Right lobe of liver (tissue), 4 donors: ENCODE measurements around the gene ITPK1.

Experiments used
- POLR2A ChIP-seq: fragments of 450-650 bp; IDR thresholded peaks from one replicate; pipeline ENCODE4 v1.6.1; 2017; ENCODE audit warnings: antibody characterized with exemption, mild to moderate bottlenecking
- TF ChIP-seq, protein P1 (sequence below), 4 donors: fragments of 200-600 bp in 3 of 4; fragments of 450-650 bp in 1 of 4; IDR thresholded peaks; one replicate each; pipeline versions ENCODE4 v1.5.1 to v1.8.0; 2016 to 2022; ENCODE audit warnings: antibody characterized with exemption in 4 of 4, mild to moderate bottlenecking in 2 of 4
- donor health status: DM: no; HTN: no; CAD: no.
- donor health status: DM: no; HTN: no; CAD: no.
- donor health status: DM: no; HTN: yes; CAD: no.

DNA sequence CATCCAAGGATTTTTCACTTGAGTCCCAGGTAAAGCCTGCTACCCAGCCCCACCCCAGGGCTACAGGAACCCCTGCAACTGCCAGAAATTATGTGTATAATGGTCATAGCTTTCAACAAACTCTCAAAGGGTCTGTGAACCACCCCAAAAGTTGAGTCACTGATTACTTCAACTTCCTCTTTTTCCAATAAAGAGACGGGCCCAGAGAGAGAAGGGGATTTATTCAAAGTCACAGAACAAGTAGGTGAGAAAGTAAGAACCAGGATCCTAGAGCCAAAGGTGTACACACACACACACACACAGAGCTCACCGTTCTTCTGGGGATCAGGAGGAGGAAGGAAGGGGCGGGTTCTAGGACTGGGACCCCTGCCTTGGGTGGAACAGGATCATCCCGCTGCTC lies 4.8 kb upstream of the ITPK1 start:
- TF ChIP-seq POLR2A, result no peak
- TF ChIP-seq, protein P1, sequence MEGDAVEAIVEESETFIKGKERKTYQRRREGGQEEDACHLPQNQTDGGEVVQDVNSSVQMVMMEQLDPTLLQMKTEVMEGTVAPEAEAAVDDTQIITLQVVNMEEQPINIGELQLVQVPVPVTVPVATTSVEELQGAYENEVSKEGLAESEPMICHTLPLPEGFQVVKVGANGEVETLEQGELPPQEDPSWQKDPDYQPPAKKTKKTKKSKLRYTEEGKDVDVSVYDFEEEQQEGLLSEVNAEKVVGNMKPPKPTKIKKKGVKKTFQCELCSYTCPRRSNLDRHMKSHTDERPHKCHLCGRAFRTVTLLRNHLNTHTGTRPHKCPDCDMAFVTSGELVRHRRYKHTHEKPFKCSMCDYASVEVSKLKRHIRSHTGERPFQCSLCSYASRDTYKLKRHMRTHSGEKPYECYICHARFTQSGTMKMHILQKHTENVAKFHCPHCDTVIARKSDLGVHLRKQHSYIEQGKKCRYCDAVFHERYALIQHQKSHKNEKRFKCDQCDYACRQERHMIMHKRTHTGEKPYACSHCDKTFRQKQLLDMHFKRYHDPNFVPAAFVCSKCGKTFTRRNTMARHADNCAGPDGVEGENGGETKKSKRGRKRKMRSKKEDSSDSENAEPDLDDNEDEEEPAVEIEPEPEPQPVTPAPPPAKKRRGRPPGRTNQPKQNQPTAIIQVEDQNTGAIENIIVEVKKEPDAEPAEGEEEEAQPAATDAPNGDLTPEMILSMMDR (IDR thresholded peaks at IDR 0.05), result no peak
